ENCODE results near the gene CLMP.

The CLMP gene

DNA sequence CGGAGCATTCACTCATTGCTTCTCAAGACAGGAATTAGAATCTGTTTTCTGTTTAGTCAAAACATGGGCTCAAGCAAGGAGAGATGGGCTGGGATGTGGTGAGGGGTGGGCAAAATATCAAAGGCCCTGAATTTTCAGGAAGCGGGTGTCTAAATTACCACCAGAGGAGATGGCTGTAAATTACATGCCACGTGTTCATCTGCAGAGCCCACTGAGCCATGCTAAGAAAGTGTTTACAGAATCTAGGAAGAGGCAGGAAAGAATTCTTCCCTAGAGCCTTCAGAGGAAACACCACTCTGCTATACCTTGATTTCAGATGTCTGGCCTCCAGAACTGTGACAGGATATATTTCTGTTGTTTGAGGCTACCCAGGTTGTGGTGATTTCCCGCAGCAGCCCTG is 46.1 kb downstream of the CLMP start:
- DNase-seq (ENCODE audit: low read depth): no peak
- no peak overlapping the region for H3K4me3 ChIP-seq (ENCODE audit: low read length)
- TF ChIP-seq, protein P1, sequence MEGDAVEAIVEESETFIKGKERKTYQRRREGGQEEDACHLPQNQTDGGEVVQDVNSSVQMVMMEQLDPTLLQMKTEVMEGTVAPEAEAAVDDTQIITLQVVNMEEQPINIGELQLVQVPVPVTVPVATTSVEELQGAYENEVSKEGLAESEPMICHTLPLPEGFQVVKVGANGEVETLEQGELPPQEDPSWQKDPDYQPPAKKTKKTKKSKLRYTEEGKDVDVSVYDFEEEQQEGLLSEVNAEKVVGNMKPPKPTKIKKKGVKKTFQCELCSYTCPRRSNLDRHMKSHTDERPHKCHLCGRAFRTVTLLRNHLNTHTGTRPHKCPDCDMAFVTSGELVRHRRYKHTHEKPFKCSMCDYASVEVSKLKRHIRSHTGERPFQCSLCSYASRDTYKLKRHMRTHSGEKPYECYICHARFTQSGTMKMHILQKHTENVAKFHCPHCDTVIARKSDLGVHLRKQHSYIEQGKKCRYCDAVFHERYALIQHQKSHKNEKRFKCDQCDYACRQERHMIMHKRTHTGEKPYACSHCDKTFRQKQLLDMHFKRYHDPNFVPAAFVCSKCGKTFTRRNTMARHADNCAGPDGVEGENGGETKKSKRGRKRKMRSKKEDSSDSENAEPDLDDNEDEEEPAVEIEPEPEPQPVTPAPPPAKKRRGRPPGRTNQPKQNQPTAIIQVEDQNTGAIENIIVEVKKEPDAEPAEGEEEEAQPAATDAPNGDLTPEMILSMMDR (conservative IDR thresholded peaks at IDR 0.05; ENCODE audit: low read length): no peak

DNA sequence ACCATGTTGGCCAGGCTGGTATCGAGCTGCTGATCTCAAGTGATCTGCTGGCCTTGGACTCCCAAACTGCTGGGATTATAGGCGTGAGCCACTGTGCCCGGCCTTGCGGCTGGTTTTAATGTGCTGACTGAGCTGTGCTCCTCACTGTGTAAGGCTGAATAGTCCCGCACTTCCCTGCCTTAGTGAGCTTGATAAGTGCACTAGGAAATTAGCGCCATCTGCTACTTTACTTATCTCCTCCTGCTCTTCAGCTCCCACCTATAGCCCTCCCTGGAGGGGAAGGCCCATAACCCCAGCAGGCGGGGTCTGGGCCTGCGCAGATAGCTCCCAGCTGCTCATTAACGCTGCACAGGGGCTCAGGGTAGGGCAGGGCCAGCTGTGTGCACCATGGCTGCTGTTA is 49.4 kb downstream of the CLMP start:
- TF ChIP-seq, protein P1 (conservative IDR thresholded peaks at IDR 0.05; ENCODE audit: low read length): no peak
- no peak for DNase-seq (ENCODE audit: low read depth)

DNA sequence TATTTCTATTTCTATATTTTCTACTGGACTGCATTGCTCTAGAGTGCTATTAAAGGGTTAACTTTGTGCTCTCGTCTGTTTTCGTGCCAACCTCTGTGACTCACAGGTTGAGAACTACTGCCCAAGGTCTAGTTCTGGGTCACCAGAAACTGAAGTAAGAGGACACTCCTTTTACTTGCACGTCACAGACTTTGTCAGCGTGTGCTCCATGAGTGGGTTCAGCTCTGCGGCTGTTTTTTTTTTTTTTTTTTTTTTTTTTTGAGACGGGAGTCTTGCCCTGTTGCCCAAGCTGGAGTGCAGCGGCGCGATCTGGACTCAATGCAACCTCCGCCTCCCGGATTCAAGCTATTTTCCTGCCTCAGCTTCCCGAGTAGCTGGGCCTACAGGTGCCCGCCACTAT is 49.8 kb downstream of the CLMP start:
- TF ChIP-seq, protein P1 (conservative IDR thresholded peaks at IDR 0.05; ENCODE audit: low read length): no peak
- peak; percentile 93 for DNase-seq (ENCODE audit: low read depth)
- H3K4me3 ChIP-seq (ENCODE audit: low read length): no peak overlapping the region

More for the DNA sequence above, 49.4 kb downstream of the CLMP start:
- H3K4me3 ChIP-seq (ENCODE audit: low read length): no peak overlapping the region

DNA sequence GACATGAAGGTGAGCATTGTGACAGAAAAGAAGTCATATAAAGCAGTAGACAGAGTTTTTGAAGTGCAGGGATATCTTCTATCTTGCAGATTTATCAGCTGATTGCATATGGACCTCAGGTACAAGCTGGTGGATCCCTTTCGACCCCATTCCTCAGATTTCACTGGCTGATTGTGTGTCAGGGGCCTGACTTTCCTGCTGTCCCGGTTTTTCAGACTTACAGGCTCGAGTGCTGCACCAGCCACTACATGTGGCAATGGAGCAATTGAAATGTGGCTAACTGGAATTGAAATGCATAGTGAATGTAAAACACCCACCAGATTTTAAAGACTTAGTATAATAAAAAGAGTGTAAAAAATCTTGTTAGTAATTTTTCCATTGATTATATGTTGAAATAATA is 50.3 kb downstream of the CLMP start:
- TF ChIP-seq, protein P1 (conservative IDR thresholded peaks at IDR 0.05; ENCODE audit: low read length): no peak
- no peak for DNase-seq (ENCODE audit: low read depth)
- no peak overlapping the region for H3K4me3 ChIP-seq (ENCODE audit: low read length)

DNA sequence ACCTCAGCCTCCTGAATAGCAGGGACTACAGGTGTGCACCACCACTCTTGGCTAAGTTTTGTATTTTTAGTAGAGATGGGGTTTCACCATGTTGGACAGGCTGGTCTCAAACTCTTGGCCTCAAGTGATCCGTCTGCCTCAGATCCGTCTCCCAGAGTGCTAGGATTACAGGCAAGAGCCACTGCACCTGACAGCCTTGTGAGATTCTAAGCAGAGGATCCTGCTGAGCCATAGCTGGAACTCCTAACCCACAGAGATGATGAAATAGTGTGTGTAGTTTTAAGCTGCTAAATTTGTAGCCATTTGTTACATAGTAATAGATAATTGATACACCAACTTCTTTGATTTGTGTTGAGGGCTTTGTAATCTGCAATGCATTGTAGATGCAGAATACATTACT is 51.1 kb downstream of the CLMP start:
- TF ChIP-seq, protein P1 (conservative IDR thresholded peaks at IDR 0.05; ENCODE audit: low read length): no peak
- DNase-seq (ENCODE audit: low read depth): no peak
- H3K4me3 ChIP-seq (ENCODE audit: low read length): no peak overlapping the region

DNA sequence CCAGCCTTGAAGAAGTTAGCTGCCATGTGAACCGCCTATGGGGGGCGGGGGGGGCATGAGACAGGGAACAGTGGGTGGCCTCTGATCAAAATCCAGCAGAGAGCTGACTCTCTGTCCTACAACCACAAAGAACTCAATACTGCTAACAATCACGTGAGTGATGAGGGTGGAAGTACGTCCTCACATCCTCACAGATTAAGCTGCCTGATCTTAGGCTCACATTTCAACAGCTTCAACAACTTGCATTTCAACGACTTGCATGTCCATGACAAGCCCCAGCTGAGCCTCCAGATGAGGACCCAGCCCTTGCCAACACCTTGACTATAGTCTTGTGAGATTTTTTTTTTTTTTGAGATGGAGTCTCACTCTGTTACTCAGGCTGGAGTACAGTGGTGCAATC is 51.6 kb downstream of the CLMP start:
- H3K4me3 ChIP-seq (ENCODE audit: low read length): no peak overlapping the region
- TF ChIP-seq, protein P1 (conservative IDR thresholded peaks at IDR 0.05; ENCODE audit: low read length): no peak
- no peak for DNase-seq (ENCODE audit: low read depth)

DNA sequence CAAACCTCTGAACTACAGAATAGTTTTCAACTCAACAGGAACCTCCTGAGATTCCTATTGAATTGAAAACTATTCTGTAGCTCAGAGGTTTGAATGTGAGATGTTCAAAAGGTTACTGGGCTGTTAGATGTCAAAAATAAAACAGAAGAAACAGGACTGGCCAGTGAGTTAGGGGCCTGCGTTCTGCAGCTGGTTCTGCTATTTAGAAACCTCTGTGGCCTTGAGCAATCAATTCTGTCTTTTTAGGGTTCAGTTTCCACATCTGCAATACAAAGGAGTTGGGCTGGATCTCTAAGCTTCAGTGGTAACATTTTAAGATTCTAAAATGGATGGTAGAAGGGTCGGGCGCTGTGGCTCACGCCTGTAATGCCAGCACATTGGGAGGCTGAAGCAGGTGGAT is 55.8 kb downstream of the CLMP start:
- H3K4me3 ChIP-seq (ENCODE audit: low read length): no peak overlapping the region
- DNase-seq (ENCODE audit: low read depth): no peak
- TF ChIP-seq, protein P1 (conservative IDR thresholded peaks at IDR 0.05; ENCODE audit: low read length): no peak
